GM19351 (cell line): ENCODE data around the gene SFTPB.
"Not testable (repeated sequence)": the region's sequence is repeated elsewhere in the genome, so short reads cannot be mapped to it uniquely, and the experiment has no call there.

ENCODE experiments used
- ATAC-seq: cut with Tn5 transposase; IDR thresholded peaks from one replicate; pipeline ENCODE4 v1.9.1; 2021; ENCODE audit warnings: mild to moderate bottlenecking, moderate library complexity; ENCODE audit not compliant: unreplicated experiment

The SFTPB gene

DNA sequence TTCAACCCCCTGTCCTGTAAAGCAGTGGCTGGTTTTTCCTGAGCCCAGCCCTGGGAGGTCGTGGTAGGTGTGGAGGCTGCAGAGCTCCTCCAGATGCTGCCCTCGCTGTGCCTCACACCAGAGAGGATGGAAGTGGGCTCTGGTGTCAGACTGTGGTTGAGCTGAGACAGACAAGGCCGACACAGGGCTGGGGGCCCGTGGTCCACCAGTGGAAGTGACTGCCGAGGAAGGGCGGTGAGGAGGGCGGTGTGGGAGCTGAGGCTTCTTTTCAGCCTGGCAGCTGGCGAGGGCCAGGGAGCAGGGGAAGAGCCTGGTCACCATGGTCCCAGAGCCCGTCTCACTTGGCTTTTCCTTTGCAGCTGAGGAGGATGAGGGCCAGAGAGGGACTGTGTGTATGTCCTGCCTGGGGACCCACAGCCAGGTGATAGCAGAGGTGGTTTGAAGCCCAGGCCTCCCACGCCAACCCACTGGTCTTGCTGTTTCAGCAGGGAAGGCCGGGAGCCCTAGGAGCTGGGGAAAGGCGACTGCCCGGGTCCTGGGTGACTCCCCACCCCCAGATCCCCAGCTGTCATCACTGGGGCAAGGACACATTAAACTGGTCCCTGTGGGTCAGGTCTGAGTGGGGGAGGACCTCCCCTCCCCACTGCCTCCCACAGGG, 8.5 kb downstream of the SFTPB start:
- no peak for ATAC-seq

DNA sequence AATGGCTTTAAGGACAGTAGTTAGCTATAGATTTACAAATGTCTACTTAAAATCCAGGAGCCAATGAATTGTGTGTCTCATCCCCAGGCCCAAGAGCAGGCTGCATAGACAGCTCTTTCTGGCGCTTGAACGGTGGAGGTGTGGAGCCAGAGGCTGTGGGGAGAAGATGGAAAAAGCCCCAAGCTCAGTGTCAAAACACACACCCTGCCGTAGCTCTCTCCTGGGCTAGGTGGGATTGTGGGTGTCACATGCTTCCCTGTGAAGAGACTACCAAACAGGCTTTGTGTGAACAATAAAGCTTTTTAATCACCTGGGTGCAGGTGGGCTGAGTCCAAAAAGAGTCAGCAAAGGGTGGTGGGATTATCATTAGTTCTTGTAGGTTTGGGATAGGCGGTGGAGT, 10.6 kb downstream of the SFTPB start:
- not testable (repeated sequence) for ATAC-seq

DNA sequence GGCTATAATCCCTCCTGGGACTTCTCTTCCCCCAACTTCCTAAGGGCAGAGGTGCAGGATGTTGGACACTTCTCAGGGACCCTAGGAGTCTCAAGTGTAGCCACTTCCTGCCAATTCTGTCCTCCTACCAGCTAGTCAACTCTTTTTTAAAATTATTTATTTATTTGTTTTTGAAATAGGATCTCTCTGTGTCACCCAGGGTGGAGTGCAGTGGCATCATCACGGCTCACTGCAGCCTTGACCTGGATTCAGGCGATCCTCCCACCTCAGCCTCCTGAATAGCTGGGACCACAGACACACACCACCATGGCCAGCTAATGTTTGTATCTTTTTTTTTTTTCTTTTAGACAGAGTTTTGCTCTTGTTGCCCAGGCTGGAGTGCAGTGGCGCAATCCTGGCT, 11.5 kb downstream of the SFTPB start:
- no peak for ATAC-seq

DNA sequence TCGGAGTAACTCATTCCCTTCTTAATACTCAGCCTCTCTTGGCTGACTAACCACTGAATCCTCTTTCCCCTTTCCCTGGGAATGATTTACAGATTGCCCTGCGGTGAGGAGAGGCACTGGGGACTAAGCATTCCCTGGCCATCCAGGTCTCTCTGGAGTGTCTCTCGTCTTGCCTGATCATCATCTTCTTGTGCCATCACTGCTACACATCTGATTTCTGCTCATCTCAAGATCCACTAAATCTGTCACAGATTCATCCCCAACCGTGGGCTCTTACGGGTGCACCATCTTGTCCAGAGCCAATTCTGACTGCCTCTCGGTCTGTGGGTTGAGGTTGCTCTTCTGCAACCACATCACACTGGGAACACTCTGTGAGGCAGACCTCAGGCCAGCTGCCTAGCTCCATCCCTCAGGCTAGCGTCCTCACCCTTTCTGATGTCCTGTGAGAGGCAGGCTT, 12.0 kb downstream of the SFTPB start:
- ATAC-seq = no peak

DNA sequence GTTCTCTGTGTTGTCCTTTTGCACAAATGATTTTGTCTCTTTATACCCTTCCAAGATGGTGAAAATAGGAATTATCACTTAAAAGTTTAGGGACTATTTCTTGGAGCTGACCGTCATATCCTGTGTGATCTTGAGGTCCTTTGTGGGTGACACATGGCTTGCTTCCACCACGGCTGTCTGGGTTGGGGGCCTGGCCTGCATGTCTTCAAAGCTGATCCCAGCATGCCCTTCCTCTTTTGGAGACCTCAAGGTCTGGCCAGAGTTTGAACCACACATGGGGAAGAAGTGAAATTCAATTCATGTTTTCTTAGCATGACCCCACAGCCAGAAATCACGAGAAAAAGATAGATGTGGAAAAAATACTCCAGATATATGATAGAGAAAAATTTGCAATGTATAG, 14.0 kb downstream of the SFTPB start:
- no peak for ATAC-seq

DNA sequence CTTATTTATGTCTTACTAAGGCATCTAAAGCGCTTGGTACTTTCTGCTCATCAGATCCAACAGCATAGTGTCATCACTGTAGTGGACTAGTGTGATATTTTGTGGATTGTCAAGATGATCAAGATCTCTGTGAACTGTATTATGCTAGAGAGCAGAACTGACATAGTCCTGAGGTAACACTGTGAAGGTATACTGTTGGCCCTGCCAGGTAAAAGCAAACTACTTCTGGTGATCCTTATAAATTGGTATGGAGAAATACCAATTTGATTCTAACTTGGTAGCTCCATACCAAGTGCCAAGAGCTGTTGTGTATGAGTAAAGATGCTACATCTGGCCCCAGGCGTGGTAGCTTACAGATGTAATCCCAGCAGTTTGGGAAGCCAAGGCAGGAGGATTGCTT, 15.9 kb downstream of the SFTPB start:
- no peak for ATAC-seq

DNA sequence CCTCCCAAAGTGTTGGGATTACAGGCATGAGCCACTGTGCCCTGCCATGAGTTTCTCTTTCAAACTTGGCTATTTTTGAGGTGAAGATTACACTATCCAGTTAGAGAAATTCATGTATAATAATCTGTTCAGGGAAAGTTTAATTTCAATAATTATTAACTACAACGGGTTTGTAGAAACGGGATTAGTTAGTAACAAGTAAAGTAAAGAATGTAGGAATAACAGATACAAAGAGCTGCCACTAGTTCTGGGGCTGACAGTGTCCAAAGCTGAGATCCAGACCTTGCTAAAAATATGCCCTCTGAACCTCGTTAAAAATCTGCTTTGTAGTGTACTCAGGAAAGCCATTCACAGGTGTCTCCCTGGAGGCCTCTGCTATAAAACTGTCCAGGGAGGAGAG, 16.9 kb downstream of the SFTPB start:
- no peak for ATAC-seq

DNA sequence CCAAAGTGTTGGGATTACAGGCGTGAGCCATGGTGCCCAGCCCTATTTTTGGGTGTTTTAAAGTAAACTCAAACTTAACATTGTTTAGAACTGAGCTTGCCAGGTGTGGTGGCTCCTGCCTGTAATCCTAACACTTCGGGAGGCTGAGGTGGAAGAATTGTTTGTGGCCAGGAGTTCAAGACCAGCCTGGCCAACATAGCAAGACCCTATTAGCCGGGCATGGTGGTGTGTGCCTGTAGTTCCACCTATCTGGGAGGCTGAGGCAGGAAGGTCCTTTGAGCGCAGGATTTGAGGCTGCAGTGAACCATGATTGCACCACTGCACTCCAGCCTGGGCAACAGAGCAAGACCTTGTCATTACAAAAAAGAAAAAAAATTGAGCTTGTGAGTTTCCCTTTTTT, 17.5 kb downstream of the SFTPB start:
- no peak for ATAC-seq

DNA sequence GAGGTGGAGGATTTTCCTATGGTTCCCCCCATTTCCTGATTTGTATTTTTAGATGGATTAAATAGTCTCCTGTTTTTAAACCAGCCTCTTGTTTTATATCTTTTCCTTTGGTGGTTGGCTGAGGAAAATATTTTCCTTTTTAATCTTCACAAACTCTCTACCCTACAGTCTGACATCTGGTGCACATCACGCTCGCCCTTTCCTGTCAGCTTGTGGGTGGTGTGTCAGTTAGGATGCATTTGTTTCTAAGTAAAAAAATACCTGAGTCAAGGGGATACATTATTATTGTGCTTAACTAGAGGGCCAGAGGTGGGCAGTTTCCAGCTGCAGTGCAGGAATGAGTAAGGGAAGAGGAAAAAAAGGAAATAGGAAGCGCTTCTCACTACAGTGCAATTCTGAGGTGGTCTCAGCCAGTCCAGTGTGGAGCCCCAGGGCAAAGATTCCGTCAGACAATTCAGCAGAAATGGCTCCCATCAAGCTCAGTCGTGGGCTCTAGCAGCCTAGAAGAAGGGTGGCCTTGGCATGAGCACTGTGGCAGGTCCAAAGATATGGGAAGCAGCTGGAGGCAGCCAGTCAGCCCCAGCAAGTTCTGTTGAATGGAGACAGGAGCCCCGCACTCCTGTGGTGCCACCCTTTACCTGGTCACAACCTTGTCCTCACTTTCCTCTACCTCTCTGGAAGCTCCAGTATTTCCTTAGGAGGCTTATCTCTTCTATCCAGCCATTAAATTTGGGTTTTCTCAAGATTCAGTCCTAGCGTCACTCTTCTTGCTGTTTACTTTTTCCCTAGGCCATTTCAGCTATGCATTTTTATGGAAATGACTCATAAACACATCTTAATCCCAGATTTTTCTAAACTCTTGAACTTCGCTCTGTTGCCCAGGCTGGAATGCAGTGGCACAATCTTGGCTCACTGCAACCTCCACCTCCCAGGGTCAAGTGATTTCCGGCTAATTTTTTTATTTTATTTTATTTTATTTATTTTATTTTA, 18.5 kb downstream of the SFTPB start:
- ATAC-seq = no peak

DNA sequence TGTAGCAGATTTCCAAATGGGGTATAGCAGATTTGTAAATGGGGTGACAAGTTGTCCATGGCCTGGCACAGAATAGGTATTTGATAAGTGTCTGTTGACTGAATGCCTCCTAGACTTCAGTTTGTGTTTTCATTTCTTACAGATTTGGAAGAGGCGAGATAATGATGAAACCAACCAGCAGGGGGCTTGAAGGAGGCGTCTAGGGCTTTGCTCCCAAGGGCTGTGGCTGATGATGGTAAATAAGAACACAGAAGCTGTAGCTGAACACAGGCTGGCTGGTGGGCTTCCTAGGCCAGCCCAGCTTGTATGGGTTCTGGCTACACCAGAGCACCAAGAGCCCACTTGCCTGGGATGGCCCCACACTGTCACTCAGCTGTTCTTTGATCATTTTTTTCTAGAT, 19.4 kb downstream of the SFTPB start:
- ATAC-seq = no peak

DNA sequence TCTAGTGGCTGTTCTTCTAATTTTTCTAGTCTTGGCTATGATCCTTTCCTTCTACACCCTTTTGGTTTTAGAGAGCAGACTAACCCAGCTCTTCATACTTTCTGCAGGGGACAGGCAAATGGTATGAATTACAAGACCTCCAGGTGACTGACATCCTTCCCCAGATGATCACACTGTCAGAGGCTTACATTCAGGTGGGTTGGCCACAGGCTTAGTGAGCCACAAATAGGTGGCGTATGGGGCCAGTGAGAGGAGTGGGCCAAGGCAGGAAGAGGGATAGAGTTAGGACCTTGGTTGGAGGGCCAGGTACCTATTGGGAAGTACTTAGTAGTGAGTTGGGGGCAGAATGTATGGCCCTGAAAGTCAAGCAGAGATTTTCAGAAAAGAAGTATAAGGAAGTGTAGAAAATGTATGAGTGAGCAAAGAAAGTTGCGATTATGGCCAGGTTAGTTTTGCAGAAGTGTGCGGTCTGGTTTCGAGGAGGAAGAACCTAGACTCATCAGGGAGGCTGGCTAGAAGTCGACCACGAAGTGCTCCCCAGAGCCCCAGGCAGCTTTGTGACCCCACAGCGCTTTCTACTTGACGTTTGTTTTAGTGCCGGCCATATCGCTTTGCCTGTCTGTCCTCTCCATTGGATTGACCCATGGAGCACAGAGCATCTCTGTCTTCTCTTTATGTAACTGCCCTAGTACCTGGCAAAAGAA, 20.0 kb downstream of the SFTPB start:
- ATAC-seq = peak; percentile 85

DNA sequence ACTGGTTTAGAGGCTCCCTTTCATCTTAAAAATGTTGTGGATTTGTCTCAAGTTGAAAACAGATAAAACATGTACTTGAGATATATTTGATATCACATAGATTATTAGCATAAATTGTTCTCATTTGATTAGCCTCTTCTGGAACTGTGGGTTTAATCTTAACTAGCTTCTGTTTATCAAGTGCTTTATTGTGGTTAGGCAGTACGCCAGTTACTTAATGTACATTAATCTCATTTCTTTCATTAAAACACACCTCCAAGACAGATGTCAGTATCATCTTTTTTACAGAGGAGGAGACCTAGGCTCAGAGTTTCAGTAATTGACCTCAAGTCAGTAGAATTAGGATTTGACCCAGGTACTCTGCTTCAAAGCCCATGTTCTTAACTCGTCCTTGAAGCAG, 21.8 kb downstream of the SFTPB start:
- no peak for ATAC-seq

DNA sequence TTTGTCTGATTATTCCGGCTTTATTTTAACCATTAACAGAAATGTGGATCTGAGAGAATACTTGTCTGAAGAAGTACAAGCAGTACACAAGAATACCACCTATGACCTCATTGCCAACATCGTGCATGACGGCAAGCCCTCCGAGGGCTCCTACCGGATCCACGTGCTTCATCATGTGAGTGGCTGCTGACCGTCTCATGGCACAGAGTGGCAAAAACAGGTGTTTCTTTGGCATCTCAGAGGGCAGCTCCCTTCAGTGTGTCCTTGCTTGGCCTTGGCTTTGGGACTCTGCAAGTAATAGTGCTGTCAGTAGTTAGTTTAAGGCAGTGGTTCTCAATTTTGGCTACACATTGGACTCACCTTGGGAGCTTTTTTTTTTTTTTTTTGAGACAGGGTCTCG, 23.1 kb downstream of the SFTPB start:
- no peak for ATAC-seq

DNA sequence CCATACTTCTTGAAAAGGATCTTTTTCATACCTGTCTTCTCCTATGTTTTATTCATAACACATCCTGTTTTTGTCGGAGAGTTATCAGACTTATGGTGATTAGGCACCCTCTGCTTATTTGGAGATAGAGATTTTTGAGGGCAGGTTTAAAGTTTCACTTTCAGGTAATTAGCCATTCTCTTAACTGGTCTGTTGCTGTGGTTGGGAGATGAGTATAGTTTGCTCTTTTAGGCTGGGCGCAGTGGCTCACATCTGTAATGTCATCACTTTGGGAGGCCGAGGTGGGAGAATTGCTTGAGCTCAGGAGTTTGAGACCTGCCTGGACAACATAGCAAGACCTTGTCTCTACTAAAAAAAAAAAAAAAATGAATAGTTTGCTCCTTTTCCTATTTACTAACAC, 25.3 kb downstream of the SFTPB start:
- peak; percentile 64 for ATAC-seq

DNA sequence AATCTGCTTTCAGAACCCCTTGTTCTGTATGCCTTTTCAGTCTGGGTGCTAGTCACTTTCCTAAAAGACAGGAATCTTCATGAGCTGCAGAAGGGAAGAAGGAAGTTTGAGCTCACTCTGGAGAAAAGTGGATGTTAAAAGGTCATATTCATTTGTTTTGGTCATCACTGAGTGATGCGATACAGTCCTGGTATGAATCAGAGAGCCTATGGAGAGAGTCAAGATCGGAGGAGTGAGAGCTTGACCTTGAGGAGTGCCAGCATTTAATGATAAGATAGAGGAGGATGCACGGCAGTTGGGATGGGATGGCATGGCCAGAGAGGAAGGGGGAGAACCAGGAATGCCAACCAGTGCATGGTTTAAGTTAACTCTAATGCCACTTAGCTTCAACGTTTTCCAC, 32.4 kb downstream of the SFTPB start:
- no peak for ATAC-seq

DNA sequence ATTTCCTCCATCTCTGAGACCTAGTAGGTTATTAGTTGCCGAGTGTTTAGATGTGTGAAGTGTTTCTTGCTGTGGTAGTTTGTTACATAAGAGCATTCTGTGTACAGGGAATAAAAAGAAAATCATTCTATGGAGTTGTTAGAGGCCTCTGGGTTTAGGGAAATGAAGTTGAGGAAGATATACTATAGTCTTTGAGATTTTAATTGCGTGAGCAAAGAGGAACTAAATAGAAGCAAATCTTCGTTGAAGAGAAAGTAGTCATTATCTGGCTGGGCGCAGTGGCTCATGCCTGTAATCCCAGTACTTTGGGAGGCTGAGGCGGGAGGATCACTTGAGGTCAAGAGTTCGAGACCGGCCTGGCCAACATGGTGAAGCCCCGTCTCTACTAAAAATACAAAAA, 33.0 kb downstream of the SFTPB start:
- ATAC-seq = no peak

DNA sequence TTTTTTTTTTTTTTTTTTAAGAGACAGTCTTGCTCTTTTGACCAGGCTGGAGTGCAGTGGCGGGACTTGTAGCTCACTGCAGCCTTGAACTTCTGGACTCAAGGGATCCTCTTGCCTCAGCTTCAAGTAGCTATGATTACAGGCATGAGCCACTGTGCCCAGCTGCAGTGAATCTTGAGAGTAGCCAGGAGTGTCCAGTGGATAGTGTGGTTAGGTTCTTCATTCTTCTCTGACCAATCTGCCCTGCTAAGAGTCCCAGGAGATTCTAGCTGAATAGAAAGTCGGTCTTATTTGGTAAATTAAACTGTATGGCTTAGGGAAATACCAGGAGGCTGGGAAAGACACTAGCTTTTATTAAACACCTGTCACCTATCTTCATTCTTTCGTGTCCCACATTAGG, 36.7 kb downstream of the SFTPB start:
- ATAC-seq = no peak

DNA sequence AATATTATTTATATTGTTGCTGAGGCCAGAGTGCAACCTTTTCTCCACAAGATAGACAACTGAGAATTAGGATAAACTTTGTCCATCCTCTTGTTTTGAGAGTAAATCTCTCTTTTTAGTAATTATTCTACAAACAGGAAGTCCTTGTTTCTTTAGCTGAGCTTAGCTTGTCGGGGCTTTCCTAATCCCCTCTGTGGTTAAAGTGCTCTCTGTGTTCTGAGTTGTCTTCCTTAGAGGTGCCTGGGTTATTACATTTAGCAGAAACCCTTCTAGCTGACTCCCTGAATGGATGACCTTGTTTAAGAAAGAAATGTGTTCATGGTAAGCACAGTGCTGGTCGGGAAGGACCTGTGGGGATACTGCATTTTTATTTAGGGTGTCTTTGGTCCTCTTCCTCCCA, 39.3 kb downstream of the SFTPB start:
- ATAC-seq = peak; percentile 56

DNA sequence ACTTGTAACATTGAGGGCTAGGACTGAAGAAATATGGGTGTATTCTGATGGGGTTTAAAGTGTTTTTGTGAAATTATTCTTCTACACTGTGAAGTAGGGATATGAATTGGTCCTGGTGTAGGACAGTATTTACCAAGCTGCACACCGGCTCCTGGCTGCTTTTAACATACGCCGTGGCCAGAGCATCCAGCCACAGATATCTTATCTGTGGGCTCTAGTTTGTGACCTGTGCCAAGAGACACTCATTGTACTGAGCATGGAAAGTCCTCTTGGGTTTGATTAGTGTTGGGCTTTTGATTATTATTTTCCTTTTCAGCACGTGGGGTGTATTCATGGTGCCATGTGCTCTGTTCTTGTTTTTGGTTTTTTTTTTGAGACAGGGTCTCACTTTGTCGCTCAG, 44.0 kb downstream of the SFTPB start:
- ATAC-seq = no peak

DNA sequence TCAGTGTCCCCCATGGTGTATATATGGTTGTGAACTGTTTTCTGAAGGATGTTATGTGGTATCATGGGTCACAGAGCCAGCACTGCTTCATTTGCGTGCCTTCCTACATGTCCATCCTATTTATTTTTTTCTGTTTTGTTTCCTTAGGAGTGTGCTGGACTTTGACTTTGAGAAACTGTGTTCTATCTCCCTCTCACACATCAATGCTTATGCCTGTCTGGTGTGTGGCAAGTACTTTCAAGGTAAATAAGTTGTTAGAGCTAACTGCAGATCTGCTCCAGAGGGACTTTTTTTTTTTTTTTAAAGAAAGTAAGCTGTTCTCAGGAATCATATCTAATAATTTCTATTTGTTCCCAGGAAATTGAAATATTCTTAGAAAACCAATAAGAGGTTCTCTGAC, 46.7 kb downstream of the SFTPB start:
- ATAC-seq = no peak

DNA sequence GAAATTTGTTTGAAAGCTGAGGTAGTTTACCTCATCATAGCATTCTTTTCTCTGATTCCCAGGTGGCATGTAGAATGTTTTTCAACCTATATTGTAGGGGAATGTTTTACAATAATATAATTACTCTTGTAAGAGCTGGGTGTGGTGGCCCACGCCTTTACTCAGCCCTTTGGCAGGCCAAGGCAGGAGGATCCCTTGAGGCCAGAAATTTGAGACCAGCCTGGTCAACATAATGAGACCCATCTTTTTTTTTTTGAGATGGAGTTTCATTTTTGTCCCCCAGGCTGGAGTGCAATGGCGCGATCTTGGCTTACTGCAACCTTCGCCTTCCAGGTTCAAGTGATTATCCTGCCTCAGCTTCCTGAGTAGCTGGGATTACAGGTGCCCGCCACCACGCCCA, 48.4 kb downstream of the SFTPB start:
- ATAC-seq = no peak

DNA sequence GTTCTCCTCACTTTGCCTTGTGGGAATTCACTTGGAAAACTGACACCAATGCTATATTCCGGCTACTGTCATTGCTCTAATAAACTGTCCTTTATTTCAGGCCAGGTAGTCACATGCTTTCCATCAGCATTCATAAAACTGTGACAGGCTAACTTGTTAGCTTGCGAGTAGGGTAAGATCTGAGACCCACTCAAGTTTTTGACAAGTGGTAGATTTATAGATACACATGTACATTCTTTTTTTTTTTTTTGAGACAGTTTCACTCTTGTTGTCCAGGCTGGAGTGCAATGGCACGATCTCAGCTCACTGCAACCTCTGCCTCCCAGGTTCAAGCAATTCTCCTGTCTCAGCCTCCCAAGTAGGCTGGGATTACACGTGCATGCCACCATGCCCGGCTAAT, 50.3 kb downstream of the SFTPB start:
- not testable (repeated sequence) for ATAC-seq
